ENCODE measurements around the gene LYVE1. TPM values are rescaled to one million over a fixed set of nuclear protein-coding genes. Genes with fewer than 3 reads are reported as not detected.

Gene LYVE1
- total and polyA plus RNA-seq, 2 of the 13 experiments (the other 11 are each of a cell fraction or from before 2014, with no cell fraction given), result 1.2 to 1.4 TPM

- TF ChIP-seq ZNF556 (CRISPR knock-in tag; IDR thresholded peaks at IDR 0.05; ENCODE audit: borderline replicate concordance), result peak; percentile 60; the same call in 1 of the 2 replicates
- TF ChIP-seq HNF4A (CRISPR knock-in tag; IDR thresholded peaks at IDR 0.05), result peak; percentile 65
- no peak for TF ChIP-seq ZBTB49 (CRISPR knock-in tag; IDR thresholded peaks at IDR 0.05; ENCODE audit: borderline replicate concordance)
- no peak for TF ChIP-seq SMC3 (IDR thresholded peaks at IDR 0.05; ENCODE audit: low read length)
- TF ChIP-seq ESRRA (CRISPR knock-in tag; IDR thresholded peaks at IDR 0.05; ENCODE audit: low read depth), result peak; percentile 48; the same call in 1 of the 2 replicates
- TF ChIP-seq ZNF710 (CRISPR knock-in tag; IDR thresholded peaks at IDR 0.05; ENCODE audit: borderline replicate concordance), result peak; percentile 69; the same call in 1 of the 2 replicates
- TF ChIP-seq RFX1 (IDR thresholded peaks at IDR 0.05), result no peak
- peak; percentile 42; the same call in 1 of the 2 replicates for TF ChIP-seq ETV5 (CRISPR knock-in tag; IDR thresholded peaks at IDR 0.05; ENCODE audit: borderline replicate concordance)
- TF ChIP-seq, protein P1, sequence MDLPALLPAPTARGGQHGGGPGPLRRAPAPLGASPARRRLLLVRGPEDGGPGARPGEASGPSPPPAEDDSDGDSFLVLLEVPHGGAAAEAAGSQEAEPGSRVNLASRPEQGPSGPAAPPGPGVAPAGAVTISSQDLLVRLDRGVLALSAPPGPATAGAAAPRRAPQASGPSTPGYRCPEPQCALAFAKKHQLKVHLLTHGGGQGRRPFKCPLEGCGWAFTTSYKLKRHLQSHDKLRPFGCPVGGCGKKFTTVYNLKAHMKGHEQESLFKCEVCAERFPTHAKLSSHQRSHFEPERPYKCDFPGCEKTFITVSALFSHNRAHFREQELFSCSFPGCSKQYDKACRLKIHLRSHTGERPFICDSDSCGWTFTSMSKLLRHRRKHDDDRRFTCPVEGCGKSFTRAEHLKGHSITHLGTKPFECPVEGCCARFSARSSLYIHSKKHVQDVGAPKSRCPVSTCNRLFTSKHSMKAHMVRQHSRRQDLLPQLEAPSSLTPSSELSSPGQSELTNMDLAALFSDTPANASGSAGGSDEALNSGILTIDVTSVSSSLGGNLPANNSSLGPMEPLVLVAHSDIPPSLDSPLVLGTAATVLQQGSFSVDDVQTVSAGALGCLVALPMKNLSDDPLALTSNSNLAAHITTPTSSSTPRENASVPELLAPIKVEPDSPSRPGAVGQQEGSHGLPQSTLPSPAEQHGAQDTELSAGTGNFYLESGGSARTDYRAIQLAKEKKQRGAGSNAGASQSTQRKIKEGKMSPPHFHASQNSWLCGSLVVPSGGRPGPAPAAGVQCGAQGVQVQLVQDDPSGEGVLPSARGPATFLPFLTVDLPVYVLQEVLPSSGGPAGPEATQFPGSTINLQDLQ (CRISPR knock-in tag; IDR thresholded peaks at IDR 0.05), result no peak
- peak; percentile 100 for TF ChIP-seq ZBTB43 (CRISPR knock-in tag; conservative IDR thresholded peaks at IDR 0.05)
- TF ChIP-seq ZNF709 (CRISPR knock-in tag; IDR thresholded peaks at IDR 0.05), result no peak
- peak; percentile 32; the same call in 1 of the 2 replicates for TF ChIP-seq FOXO1 (CRISPR knock-in tag; IDR thresholded peaks at IDR 0.05)
- TF ChIP-seq ZFAT (CRISPR knock-in tag; conservative IDR thresholded peaks at IDR 0.05), result no peak
- TF ChIP-seq ZNF614 (CRISPR knock-in tag; IDR thresholded peaks at IDR 0.05; ENCODE audit: borderline replicate concordance), result peak; percentile 56; the same call in 1 of the 2 replicates
- 0 out of 2 replicates have a peak, but pooled peaks have one; percentile 26 for TF ChIP-seq ZNF580 (CRISPR knock-in tag; IDR thresholded peaks at IDR 0.05; ENCODE audit: borderline replicate concordance, low read depth)
- no peak for TF ChIP-seq ARID2 (CRISPR knock-in tag; IDR thresholded peaks at IDR 0.05; ENCODE audit: borderline replicate concordance)
- TF ChIP-seq ZNF143 (CRISPR knock-in tag; IDR thresholded peaks at IDR 0.05), result no peak
- TF ChIP-seq TCF7 (IDR thresholded peaks at IDR 0.05; ENCODE audit: low read depth), result peak; percentile 24; the same call in 1 of the 2 replicates
- no peak for TF ChIP-seq ZC3H4 (CRISPR knock-in tag; IDR thresholded peaks at IDR 0.05; ENCODE audit: borderline replicate concordance)
- peak; percentile 92; the same call in 1 of the 2 replicates for TF ChIP-seq ZNF292 (CRISPR knock-in tag; IDR thresholded peaks at IDR 0.05; ENCODE audit: borderline replicate concordance, low read depth)
- TF ChIP-seq SMAD3 (CRISPR knock-in tag; IDR thresholded peaks at IDR 0.05), result 0 out of 2 replicates have a peak, but pooled peaks have one; percentile 33
- no peak for TF ChIP-seq MXD1 (CRISPR knock-in tag; IDR thresholded peaks at IDR 0.05)
Measured at GRCh38 chr11:10604340-10604748, 35.9 kb upstream of the LYVE1 start (continued).

All from HepG2 (cell line).